Prostate gland (tissue), 2 donors: ENCODE measurements around the gene SLC39A6.

Experiments used
- CTCF ChIP-seq, 4 experiments: fragments of 200-600 bp in 2 of 4; fragments of 450-650 bp in 2 of 4; sonication (generic) in 2 of 4; IDR thresholded peaks; 1 replicate in 3 of 4; 2 replicates in 1 of 4; pipeline ENCODE4 v1.5.1; 2016 to 2019; ENCODE audit warnings: antibody characterized with exemption in 4 of 4, mild to moderate bottlenecking in 2 of 4, moderate library complexity in 2 of 4
- POLR2A ChIP-seq: fragments of 450-650 bp; IDR thresholded peaks from one replicate; pipeline ENCODE4 v1.6.1; 2016; ENCODE audit warnings: antibody characterized with exemption, mild to moderate bottlenecking
- POLR2AphosphoS5 ChIP-seq: sonication (generic); formaldehyde crosslinking; IDR thresholded peaks from one replicate; pipeline ENCODE4 v1.6.1; 2017; ENCODE audit warnings: antibody characterized with exemption

GRCh38 chr18:36158266-36158867, 29.2 kb upstream of the SLC39A6 start:
- TF ChIP-seq CTCF (IDR thresholded peaks at IDR 0.05) (no peak), POLR2A (no peak), POLR2AphosphoS5 (no peak)
